Measurements from ENCODE around the gene PRDX1. TPM values are rescaled to one million over a fixed set of nuclear protein-coding genes. Genes with fewer than 3 reads are reported as not detected.
"Not testable (repeated sequence)": the region's sequence is repeated elsewhere in the genome, so short reads cannot be mapped to it uniquely, and the experiment has no call there.

The PRDX1 gene
- total and polyA plus RNA-seq, 3 donors from 2014 or later: 180 to 251 (median 185) TPM

DNA sequence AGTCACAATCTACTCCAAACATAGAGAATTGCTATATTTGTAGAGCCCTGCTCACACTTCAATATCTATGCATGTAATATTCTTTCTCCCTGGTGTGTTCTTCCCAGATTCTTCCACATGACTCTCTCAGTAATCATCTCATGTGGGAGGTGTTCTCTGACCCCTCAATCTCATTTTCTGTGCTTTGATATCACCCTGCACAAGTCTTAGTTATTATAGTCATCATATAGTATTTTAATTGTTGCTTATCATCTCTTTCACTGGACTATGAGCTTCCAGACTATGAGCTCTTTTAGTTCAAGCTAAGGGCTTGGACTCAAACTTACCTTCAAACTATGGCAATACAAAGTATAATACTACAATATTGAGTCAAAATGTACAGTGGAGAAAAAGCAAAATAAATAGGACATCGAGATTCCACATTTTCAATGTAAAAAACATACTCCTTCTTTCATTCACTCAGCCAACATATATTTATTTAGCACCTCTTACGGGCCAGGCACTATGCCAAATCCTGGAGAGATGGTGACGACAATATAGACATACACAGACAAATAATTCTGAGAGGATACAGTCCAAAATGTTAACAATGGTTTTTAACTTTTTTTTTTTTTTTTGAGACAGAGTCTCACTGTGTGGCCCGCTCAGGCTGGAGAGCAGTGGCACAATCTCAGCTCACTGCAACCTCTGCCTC, 43.4 kb downstream of the PRDX1 start:
- Histone ChIP-seq H3K9me3 (no peaks in the 10 kb centered on the region), H3K4me3 (no peak overlapping the region), H3K27ac (no peak overlapping the region), H3K4me1 (no peaks in the 10 kb centered on the region), H3K36me3 (ENCODE audit: low read depth, missing control alignments) (no peaks in the 10 kb centered on the region), H3K27me3 (no peaks in the 10 kb centered on the region)
- intact Hi-C loops (cut with DNase I; ENCODE audit: low total_unique reads): no loop called here
- TF ChIP-seq CTCF (IDR thresholded peaks at IDR 0.05) (no peak), POLR2A (IDR thresholded peaks at IDR 0.05) (no peak)
- DNase-seq: no peak
- 83 to 88% methylated on average over 4 of the region's 4 CpGs for WGBS, 2 donors

DNA sequence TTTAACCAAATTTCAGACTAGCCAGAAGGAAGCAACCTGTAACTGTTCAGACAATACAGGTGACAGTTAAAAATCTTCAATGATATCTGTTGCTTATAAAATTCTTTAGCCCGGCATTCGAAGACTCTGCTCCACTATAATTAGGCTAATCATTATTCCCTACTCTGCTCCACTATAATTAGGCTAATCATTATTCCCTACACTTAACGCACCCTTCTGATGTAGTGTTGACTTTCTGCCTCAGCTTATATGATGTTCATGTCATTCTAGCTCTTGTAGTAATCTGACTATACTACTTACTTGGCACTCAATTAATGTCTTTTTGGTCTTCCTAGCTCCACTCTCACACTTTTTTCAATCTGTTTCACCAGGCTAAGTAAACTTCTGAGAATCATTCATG, 44.0 kb downstream of the PRDX1 start:
- H3K27me3 ChIP-seq: no peaks in the 10 kb centered on the region
- H3K27ac ChIP-seq: no peak overlapping the region
- intact Hi-C loops (cut with DNase I; ENCODE audit: low total_unique reads): no loop called here
- no peaks in the 10 kb centered on the region for H3K36me3 ChIP-seq (ENCODE audit: low read depth, missing control alignments)
- no peaks in the 10 kb centered on the region for H3K9me3 ChIP-seq
- TF ChIP-seq POLR2A (IDR thresholded peaks at IDR 0.05) (no peak), CTCF (IDR thresholded peaks at IDR 0.05) (no peak)
- DNase-seq: no peak
- 92 to 97% methylated on average over 3 of the region's 3 CpGs for WGBS, 2 donors
- H3K4me3 ChIP-seq: no peak overlapping the region
- H3K4me1 ChIP-seq: no peaks in the 10 kb centered on the region

DNA sequence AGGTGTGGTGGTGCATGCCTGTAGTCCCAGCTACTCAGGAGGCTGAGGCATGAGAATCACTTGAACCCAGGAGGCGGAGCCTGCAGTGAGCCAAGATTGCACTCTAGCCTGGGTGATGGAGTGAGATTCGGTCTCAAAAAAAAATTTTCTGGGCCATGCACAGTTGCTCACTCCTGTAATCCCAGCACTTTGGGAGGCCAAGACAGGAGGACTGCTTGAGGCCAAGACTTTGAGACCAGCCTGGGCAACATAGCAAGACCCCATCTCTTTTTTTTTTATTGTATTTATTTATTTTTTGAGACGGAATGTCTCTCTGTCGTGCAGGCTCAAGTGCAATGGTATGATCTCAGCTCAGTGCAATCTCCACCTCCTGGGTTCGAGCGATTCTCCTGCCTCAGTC, 47.5 kb downstream of the PRDX1 start:
- 96 to 99% methylated on average over 6 of the region's 6 CpGs for WGBS, 2 donors
- DNase-seq; intact Hi-C loops (cut with DNase I; ENCODE audit: low total_unique reads); H3K27me3 ChIP-seq; H3K4me3 ChIP-seq; H3K4me1 ChIP-seq; H3K36me3 ChIP-seq (ENCODE audit: low read depth, missing control alignments); H3K9me3 ChIP-seq; H3K27ac ChIP-seq: not testable (repeated sequence)

- 79 to 93% methylated on average over 2 of the region's 2 CpGs for WGBS, 2 donors
- H3K9me3 ChIP-seq: no peaks in the 10 kb centered on the region
- H3K27ac ChIP-seq: no peak overlapping the region
- intact Hi-C loops (cut with DNase I; ENCODE audit: low total_unique reads): no loop called here
- H3K27me3 ChIP-seq: no peaks in the 10 kb centered on the region
- no peak overlapping the region for H3K4me3 ChIP-seq
- DNase-seq: no peak
- H3K36me3 ChIP-seq (ENCODE audit: low read depth, missing control alignments): no peaks in the 10 kb centered on the region
- TF ChIP-seq POLR2A (IDR thresholded peaks at IDR 0.05) (no peak), CTCF (IDR thresholded peaks at IDR 0.05) (no peak)
- no peaks in the 10 kb centered on the region for H3K4me1 ChIP-seq
Measured at GRCh38 chr1:45473302-45473701, 48.4 kb downstream of the PRDX1 start.

- no peaks in the 10 kb centered on the region for H3K36me3 ChIP-seq (ENCODE audit: low read depth, missing control alignments)
- WGBS, 2 donors: 69 to 78% methylated on average over 2 of the region's 2 CpGs
- H3K27ac ChIP-seq: no peak overlapping the region
- intact Hi-C loops (cut with DNase I; ENCODE audit: low total_unique reads): no loop called here
- no peak overlapping the region for H3K4me3 ChIP-seq
- H3K27me3 ChIP-seq: no peaks in the 10 kb centered on the region
- H3K9me3 ChIP-seq: no peaks in the 10 kb centered on the region
- TF ChIP-seq CTCF (IDR thresholded peaks at IDR 0.05) (no peak), POLR2A (IDR thresholded peaks at IDR 0.05) (no peak)
- DNase-seq: no peak
- H3K4me1 ChIP-seq: no peaks in the 10 kb centered on the region
Measured at GRCh38 chr1:45470306-45470798, 51.3 kb downstream of the PRDX1 start.

- H3K9me3 ChIP-seq; DNase-seq; H3K36me3 ChIP-seq (ENCODE audit: low read depth, missing control alignments); H3K4me1 ChIP-seq; H3K27ac ChIP-seq; H3K27me3 ChIP-seq; H3K4me3 ChIP-seq; intact Hi-C loops (cut with DNase I; ENCODE audit: low total_unique reads): not testable (repeated sequence)
- 91 to 94% methylated on average over 9 of the region's 9 CpGs for WGBS, 2 donors
Measured at GRCh38 chr1:45467353-45467752, 54.3 kb downstream of the PRDX1 start.

Data from testis (tissue), 3 donors.